ENCODE measurements around the gene GSE1. TPM values are rescaled to one million over a fixed set of nuclear protein-coding genes. Genes with fewer than 3 reads are reported as not detected.

Gene GSE1
- total RNA-seq, 1 donor from 2014 or later: 120 TPM

DNA sequence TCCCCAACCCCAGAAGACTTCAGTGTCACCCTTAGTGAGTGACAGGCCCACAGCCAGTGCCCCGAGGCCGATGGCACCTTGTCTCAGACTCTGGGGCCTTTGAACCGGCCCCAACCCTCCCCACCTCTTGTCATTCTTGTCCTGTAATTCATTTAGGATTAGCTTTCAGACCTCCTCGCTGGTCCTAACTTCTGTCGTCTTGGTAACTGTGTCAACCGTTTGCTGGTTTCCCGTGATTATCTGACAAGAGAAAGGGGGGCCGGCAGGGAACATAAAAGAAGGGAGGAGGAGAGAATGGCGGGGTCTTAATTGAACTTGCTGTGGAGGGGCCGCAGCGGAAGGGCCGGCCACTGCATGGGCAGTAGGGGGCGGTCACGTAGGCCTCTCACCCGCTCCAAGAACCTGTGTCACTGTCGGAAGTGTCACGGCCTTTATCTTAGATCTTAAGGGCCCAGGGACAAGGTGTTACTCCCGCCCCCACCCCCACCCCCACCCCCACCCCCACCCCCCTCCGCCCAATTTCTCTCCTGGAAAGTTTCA is 46.5 kb upstream of the GSE1 start:
- Histone ChIP-seq H3K4me3 (no peak overlapping the region), H3K4me1 (peaks cover 0 to 10% of the 10 kb centered on the region in 2 donors), H3K27me3 (no peaks in the 10 kb centered on the region), H3K27ac (no peak overlapping the region), H3K36me3 (no peaks in the 10 kb centered on the region), H3K9me3 (no peaks in the 10 kb centered on the region)
- no peak for DNase-seq (ENCODE audit: low spot score in 2 of 2)
- intact Hi-C loops (cut with DNase I): no loop called here
- TF ChIP-seq, protein P1, sequence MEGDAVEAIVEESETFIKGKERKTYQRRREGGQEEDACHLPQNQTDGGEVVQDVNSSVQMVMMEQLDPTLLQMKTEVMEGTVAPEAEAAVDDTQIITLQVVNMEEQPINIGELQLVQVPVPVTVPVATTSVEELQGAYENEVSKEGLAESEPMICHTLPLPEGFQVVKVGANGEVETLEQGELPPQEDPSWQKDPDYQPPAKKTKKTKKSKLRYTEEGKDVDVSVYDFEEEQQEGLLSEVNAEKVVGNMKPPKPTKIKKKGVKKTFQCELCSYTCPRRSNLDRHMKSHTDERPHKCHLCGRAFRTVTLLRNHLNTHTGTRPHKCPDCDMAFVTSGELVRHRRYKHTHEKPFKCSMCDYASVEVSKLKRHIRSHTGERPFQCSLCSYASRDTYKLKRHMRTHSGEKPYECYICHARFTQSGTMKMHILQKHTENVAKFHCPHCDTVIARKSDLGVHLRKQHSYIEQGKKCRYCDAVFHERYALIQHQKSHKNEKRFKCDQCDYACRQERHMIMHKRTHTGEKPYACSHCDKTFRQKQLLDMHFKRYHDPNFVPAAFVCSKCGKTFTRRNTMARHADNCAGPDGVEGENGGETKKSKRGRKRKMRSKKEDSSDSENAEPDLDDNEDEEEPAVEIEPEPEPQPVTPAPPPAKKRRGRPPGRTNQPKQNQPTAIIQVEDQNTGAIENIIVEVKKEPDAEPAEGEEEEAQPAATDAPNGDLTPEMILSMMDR (IDR thresholded peaks at IDR 0.05): no peak

DNA sequence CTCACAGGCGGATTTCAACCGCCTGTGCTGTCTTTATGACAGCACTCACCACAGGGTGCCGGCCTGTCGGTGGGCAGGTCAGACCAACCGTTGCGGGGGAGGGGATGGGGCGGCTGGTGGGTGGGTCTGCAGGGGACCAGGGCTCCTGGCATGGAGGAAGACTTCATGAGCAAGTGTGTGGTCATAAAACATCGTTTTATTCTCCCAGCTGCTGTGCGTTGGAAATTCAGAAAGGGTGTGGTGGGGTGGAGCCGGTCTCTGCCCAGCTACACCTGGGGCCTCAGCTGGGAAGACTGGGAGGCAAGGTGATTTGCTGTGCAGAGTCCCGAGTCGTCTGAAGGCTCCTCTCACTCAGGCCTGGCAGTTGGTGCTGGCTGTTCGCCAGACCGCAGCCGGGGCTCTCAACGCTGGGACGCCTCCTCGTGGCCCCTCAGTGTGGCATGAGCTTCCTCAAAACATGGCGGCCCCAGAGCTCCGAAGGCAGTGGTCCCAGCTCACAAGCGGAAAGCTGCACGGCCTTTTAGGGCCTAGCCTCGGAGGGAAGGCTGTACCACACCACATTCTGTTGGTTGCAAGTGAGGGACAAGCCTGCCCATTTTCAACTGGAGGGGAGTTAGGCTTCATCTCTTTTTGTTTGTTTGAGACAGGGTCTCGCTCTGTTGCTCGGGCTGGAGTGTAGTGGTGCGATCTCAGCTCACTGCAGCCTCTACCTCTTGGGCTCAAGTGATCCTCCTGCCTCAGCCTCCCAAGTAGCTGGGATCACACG is 45.8 kb upstream of the GSE1 start:
- TF ChIP-seq, protein P1 (IDR thresholded peaks at IDR 0.05): no peak
- no peaks in the 10 kb centered on the region for H3K36me3 ChIP-seq
- intact Hi-C loops (cut with DNase I): no loop called here
- H3K27me3 ChIP-seq: no peaks in the 10 kb centered on the region
- no peaks in the 10 kb centered on the region for H3K9me3 ChIP-seq
- no peak overlapping the region for H3K27ac ChIP-seq
- no peak for DNase-seq (ENCODE audit: low spot score in 2 of 2)
- peaks cover 0 to 7% of the 10 kb centered on the region in 2 donors for H3K4me1 ChIP-seq
- H3K4me3 ChIP-seq: no peak overlapping the region

DNA sequence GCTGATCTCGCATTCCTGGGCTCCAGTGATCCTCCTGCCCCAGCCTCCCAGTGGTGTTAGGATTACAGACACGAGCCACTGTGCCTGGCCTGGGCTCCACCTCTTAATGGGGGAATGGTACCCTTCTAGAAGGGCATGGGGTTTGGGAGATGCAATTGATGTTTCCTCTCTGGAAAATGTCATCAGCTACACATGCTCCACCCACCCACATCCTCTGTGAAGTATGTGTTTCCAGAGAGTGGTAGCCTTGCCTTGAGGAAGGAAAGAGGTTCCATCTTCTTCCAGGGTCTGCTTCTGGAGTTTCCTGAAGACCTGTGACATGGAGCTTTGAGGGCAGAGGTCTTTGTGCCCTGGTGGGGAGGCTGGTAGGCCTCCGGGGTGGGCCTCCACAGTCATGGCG is 45.2 kb upstream of the GSE1 start:
- TF ChIP-seq, protein P1 (IDR thresholded peaks at IDR 0.05): no peak
- DNase-seq (ENCODE audit: low spot score in 2 of 2): no peak
- Histone ChIP-seq H3K9me3 (no peaks in the 10 kb centered on the region), H3K36me3 (no peaks in the 10 kb centered on the region), H3K4me3 (no peak overlapping the region), H3K27me3 (no peaks in the 10 kb centered on the region), H3K4me1 (peaks cover 0 to 6% of the 10 kb centered on the region in 2 donors), H3K27ac (no peak overlapping the region)
- intact Hi-C loops (cut with DNase I): no loop called here

DNA sequence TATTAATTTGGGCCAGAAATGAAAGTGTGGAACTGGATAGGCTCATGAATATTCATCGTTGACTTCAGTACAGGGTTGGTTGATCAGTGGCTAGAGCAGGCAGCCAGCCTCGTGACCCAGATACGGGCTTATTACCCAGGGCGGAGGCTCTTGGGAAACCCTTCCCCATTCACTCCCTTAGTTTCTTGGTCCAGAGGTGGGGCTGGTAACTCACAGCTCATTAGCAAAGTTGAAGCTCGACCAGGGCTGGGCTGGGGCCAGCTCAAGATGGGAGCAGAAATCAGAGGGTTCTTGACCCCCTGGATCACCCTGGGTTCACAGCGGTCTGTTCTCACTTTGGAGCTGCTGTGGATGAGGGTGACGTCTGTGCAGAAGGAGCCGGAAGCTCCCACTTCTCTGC is 44.6 kb upstream of the GSE1 start:
- H3K27me3 ChIP-seq: no peaks in the 10 kb centered on the region
- no peak for DNase-seq (ENCODE audit: low spot score in 2 of 2)
- peaks cover 0 to 6% of the 10 kb centered on the region in 2 donors for H3K4me1 ChIP-seq
- TF ChIP-seq, protein P1 (IDR thresholded peaks at IDR 0.05): no peak
- no peak overlapping the region for H3K4me3 ChIP-seq
- H3K27ac ChIP-seq: no peak overlapping the region
- H3K36me3 ChIP-seq: no peaks in the 10 kb centered on the region
- intact Hi-C loops (cut with DNase I): no loop called here
- H3K9me3 ChIP-seq: no peaks in the 10 kb centered on the region

DNA sequence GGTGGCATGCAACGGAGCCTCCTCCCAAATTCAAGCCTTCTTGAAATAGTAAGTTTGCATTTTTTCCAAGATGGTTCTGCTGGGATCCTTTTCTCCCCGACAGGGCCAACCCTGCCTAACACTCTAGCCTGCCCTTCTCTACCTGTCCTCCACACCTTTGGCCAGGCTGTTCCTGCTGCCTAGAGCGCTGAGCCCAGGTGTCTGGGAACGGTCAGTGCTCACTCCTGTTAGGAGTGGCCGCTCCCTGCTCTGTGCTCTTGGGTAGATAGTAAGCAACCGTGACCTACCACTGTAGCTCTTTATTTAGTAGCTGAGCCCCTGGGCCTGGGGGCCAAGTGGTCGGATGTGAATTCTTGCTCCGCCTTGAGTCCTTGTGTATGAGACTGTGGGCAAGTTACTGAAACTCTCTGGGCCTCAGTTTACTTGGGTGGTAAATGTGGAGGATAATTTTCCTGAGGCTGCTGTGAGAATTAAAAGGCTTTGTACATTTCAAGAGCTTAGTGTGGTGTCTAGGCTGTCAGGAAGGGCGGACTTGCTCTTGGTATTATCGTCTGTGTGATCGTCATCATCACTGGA is 44.0 kb upstream of the GSE1 start:
- H3K4me3 ChIP-seq: no peak overlapping the region
- intact Hi-C loops (cut with DNase I): no loop called here
- no peaks in the 10 kb centered on the region for H3K9me3 ChIP-seq
- peaks cover 4 to 7% of the 10 kb centered on the region in 2 donors for H3K4me1 ChIP-seq
- no peak overlapping the region for H3K27ac ChIP-seq
- TF ChIP-seq, protein P1 (IDR thresholded peaks at IDR 0.05): no peak
- DNase-seq (ENCODE audit: low spot score in 2 of 2): no peak
- H3K36me3 ChIP-seq: no peaks in the 10 kb centered on the region
- no peaks in the 10 kb centered on the region for H3K27me3 ChIP-seq

All from ascending aorta (tissue), 2 donors.